HepG2 (cell line): ENCODE results near the gene DOCK1.

ENCODE experiments used
- CTCF ChIP-seq: sonication (generic); formaldehyde crosslinking; IDR thresholded peaks from 2 replicates; pipeline ENCODE4 v1.5.0; 2020; ENCODE audit warnings: mild to moderate bottlenecking, missing genetic modification reagents, moderate library complexity
- FOSL2 ChIP-seq: sonication (generic); formaldehyde crosslinking; IDR thresholded peaks from 2 replicates; pipeline ENCODE4 v1.4.0; 2020; ENCODE audit warnings: missing genetic modification reagents
- KAT8 ChIP-seq: IDR thresholded peaks from 2 replicates; pipeline ENCODE4 v1.6.1; 2016; ENCODE audit warnings: missing genetic modification reagents, missing compliant biosample characterization
- MAFF ChIP-seq: IDR thresholded peaks from 2 replicates; pipeline ENCODE4 v1.6.1; 2011; ENCODE audit warnings: low read depth, low read length, improper control_type of control experiment
- NR3C1 ChIP-seq: sonication (generic); formaldehyde crosslinking; IDR thresholded peaks from 2 replicates; pipeline ENCODE4 v1.4.0; 2020; ENCODE audit warnings: missing genetic modification reagents
- SMC3 ChIP-seq: IDR thresholded peaks from 2 replicates; pipeline ENCODE4 v1.6.1; 2011; ENCODE audit warnings: low read length, improper control_type of control experiment
- TGIF2 ChIP-seq: IDR thresholded peaks from 2 replicates; pipeline ENCODE4 v1.6.1; 2016; ENCODE audit warnings: control low read depth, missing compliant biosample characterization
- THAP7 ChIP-seq: sonication (generic); formaldehyde crosslinking; IDR thresholded peaks from 2 replicates; pipeline ENCODE4 v1.8.1; 2023; ENCODE audit warnings: mild to moderate bottlenecking, missing genetic modification reagents
- YY1 ChIP-seq: IDR thresholded peaks from 2 replicates; pipeline ENCODE4 v1.6.1; 2011; ENCODE audit warnings: low read length, low read depth, moderate library complexity, mild to moderate bottlenecking; ENCODE audit not compliant: insufficient read depth, insufficient replicate concordance
- ZNF274 ChIP-seq: sonication (generic); formaldehyde crosslinking; IDR thresholded peaks from 2 replicates; pipeline ENCODE4 v1.5.1; 2020; ENCODE audit warnings: mild to moderate bottlenecking, missing genetic modification reagents
- ZNF513 ChIP-seq: sonication (generic); formaldehyde crosslinking; conservative IDR thresholded peaks from 2 replicates; pipeline ENCODE4 v1.5.0; 2020; ENCODE audit warnings: missing genetic modification reagents
- ZNF547 ChIP-seq: sonication (generic); formaldehyde crosslinking; IDR thresholded peaks from 2 replicates; pipeline ENCODE4 v1.5.1; 2020; ENCODE audit warnings: mild to moderate bottlenecking, missing genetic modification reagents
- ZNF670 ChIP-seq: sonication (generic); formaldehyde crosslinking; IDR thresholded peaks from 2 replicates; pipeline ENCODE4 v1.8.0; 2022; ENCODE audit warnings: mild to moderate bottlenecking, missing genetic modification reagents, borderline replicate concordance
- ZSCAN5A ChIP-seq: sonication (generic); formaldehyde crosslinking; IDR thresholded peaks from 2 replicates; pipeline ENCODE4 v1.8.0; 2022; ENCODE audit warnings: mild to moderate bottlenecking, missing genetic modification reagents, borderline replicate concordance

GRCh38 chr10:126979311-126979710 is 74.1 kb downstream of the DOCK1 start:
- TF ChIP-seq CTCF (CRISPR knock-in tag) (no peak), KAT8 (CRISPR knock-in tag) (no peak), FOSL2 (CRISPR knock-in tag) (no peak), TGIF2 (CRISPR knock-in tag) (no peak), ZNF547 (CRISPR knock-in tag) (no peak), MAFF (no peak), THAP7 (no peak), ZSCAN5A (CRISPR knock-in tag) (no peak), ZNF274 (CRISPR knock-in tag) (no peak), ZNF513 (CRISPR knock-in tag) (no peak), NR3C1 (no peak), ZNF670 (no peak), YY1 (no peak), SMC3 (no peak)
